ENCODE results near the gene ALG1.
A peak's percentile ranks its signal among the peaks of the same experiment; 100 is the strongest.
"Not testable (repeated sequence)": the region's sequence is repeated elsewhere in the genome, so short reads cannot be mapped to it uniquely, and the experiment has no call there.

ALG1 gene

DNA sequence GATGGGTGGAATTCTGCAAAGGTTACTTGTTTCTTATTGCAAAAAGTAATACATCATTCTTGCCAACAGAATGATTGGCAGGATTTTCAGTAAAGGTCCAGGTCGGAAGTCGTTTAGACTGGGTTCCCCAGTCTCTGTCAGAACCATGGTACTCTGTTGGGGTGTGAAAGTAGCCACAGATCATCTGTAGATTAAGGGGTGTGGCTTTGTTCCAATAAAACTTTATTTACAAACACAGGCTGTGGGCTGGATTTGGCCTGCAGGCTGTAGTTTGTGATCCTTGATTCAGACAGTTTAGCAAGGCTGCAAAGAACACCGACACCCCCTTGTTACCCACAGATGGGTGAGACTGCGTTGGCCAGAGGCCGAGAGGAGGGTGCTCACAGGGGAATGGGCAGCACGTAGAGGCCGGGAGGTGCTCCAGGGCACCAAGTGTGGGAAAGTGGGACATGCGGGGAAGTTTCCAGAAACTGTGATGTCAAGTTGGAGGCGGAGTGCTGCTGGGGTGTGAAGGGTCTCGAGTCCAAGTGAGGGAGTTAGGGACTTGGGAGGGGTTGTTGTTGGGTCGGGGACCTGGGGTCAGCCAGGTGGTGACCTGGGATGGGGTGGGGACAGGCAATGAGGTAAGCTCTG lies 12.6 kb downstream of the ALG1 start:
- in situ Hi-C loops (cut with MboI; ENCODE audit: low pct_unique_long_range_greater_than_20kb, low sequenced_read_pairs, unreplicated experiment): not testable (repeated sequence)

GRCh38 chr16:5084802-5085201 lies 13.2 kb downstream of the ALG1 start:
- TF ChIP-seq, protein P1, sequence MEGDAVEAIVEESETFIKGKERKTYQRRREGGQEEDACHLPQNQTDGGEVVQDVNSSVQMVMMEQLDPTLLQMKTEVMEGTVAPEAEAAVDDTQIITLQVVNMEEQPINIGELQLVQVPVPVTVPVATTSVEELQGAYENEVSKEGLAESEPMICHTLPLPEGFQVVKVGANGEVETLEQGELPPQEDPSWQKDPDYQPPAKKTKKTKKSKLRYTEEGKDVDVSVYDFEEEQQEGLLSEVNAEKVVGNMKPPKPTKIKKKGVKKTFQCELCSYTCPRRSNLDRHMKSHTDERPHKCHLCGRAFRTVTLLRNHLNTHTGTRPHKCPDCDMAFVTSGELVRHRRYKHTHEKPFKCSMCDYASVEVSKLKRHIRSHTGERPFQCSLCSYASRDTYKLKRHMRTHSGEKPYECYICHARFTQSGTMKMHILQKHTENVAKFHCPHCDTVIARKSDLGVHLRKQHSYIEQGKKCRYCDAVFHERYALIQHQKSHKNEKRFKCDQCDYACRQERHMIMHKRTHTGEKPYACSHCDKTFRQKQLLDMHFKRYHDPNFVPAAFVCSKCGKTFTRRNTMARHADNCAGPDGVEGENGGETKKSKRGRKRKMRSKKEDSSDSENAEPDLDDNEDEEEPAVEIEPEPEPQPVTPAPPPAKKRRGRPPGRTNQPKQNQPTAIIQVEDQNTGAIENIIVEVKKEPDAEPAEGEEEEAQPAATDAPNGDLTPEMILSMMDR (IDR thresholded peaks at IDR 0.05; ENCODE audit: extremely low read depth, insufficient read depth, missing control alignments): peak; percentile 89
- in situ Hi-C loops (cut with MboI; ENCODE audit: low pct_unique_long_range_greater_than_20kb, low sequenced_read_pairs, unreplicated experiment): not testable (repeated sequence)
- peak; percentile 72 for DNase-seq (ENCODE audit: low spot score)

More for the DNA sequence above, 12.6 kb downstream of the ALG1 start:
- DNase-seq (ENCODE audit: low spot score): not testable (repeated sequence)

GRCh38 chr16:5085716-5086115 lies 14.1 kb downstream of the ALG1 start:
- in situ Hi-C loops (cut with MboI; ENCODE audit: low pct_unique_long_range_greater_than_20kb, low sequenced_read_pairs, unreplicated experiment); DNase-seq (ENCODE audit: low spot score): not testable (repeated sequence)

GRCh38 chr16:5088086-5088790 lies 16.6 kb downstream of the ALG1 start:
- in situ Hi-C loops (cut with MboI; ENCODE audit: low pct_unique_long_range_greater_than_20kb, low sequenced_read_pairs, unreplicated experiment); DNase-seq (ENCODE audit: low spot score): not testable (repeated sequence)

DNA sequence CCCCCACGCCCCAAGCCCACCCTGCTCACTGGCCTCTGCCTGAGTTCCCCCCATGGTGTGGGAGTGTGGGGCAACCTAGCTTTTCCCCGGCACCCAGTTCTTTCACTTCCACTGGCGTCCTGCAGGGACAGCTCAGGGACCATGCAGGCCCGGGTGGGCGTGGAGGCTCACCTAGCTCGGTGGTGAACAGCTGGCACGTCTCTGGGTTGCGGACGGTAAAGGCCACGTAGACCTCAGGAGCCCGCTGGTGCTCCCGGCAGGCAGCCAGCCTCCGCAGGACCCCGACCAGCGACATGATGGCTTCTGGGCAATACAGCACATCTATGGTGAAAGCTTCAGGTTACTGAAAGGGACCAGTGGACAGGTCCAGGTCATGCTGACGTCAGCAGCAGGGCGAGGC lies 17.3 kb downstream of the ALG1 start:
- DNase-seq (ENCODE audit: low spot score); in situ Hi-C loops (cut with MboI; ENCODE audit: low pct_unique_long_range_greater_than_20kb, low sequenced_read_pairs, unreplicated experiment): not testable (repeated sequence)

DNA sequence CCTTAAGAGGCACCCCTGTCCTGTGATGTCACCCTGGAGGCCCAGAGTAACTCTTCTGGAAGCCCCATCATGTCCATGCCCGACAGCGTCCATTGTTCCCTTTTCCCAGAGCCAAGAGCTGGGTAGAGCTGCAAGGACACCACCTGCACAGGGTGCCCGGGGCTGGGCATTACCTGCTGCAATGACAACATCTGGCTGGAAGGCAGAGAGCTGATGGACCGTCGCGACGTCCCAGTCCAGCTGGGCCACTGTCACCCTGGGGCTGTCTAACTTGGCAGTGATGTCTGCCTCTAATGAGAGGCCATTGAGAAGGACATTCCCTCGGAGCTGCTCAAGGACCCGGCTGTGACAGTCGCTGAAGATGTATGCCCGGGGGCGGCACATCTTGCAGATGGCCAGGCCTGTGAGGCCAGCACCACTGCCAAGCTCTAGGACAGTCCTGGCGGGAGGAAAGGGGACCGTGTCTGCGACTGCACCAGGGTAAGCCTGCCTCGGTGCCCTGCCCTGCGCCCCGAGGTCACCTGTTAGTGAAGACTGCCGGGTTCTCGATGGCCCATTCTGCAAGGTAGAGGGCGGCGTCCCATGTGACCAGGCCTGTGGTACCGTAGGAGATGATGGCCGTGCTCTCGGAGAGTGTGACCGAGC lies 18.4 kb downstream of the ALG1 start:
- in situ Hi-C loops (cut with MboI; ENCODE audit: low pct_unique_long_range_greater_than_20kb, low sequenced_read_pairs, unreplicated experiment); DNase-seq (ENCODE audit: low spot score): not testable (repeated sequence)

DNA sequence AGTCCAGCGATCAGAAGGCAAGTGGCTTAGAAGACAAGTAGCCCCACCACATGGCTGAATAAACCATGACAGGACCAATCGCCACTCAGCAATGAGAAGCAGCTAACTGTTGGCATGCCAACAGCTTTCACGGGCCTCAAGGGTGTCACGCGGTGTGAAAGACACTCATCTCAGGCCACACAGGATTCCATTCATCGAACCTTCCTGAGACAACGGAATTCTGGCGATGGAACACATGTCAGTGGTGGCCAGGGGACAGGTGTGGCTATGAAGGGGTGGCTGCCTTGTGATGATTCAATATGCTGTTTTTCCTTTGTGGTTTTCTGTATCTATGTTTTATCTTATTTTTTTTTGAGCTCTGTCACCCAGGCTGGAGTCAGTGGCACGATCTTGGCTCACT lies 18.9 kb downstream of the ALG1 start:
- in situ Hi-C loops (cut with MboI; ENCODE audit: low pct_unique_long_range_greater_than_20kb, low sequenced_read_pairs, unreplicated experiment); DNase-seq (ENCODE audit: low spot score): not testable (repeated sequence)

DNA sequence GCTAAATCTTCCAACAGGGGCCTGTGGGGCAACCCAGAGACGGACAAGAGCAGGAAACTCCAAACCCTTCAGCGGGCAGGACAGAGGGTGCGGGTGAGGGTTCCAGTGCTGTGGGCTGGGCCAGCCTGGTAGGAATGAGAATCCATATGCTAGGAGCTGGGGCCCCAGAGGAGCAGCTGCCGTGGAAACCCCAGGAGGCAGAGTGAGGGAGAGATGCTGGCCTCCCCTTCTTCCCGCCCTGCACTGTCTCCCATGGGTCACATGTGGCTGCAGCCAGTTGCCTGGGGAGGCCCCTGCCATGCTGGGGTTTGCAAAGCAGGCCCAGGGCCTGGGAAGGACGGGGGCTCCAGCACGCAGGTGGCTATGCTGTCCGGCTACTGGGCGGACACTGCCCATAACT lies 21.4 kb downstream of the ALG1 start:
- in situ Hi-C loops (cut with MboI; ENCODE audit: low pct_unique_long_range_greater_than_20kb, low sequenced_read_pairs, unreplicated experiment); DNase-seq (ENCODE audit: low spot score): not testable (repeated sequence)

GRCh38 chr16:5093746-5094145 lies 22.1 kb downstream of the ALG1 start:
- in situ Hi-C loops (cut with MboI; ENCODE audit: low pct_unique_long_range_greater_than_20kb, low sequenced_read_pairs, unreplicated experiment); DNase-seq (ENCODE audit: low spot score): not testable (repeated sequence)

- in situ Hi-C loops (cut with MboI; ENCODE audit: low pct_unique_long_range_greater_than_20kb, low sequenced_read_pairs, unreplicated experiment); DNase-seq (ENCODE audit: low spot score): not testable (repeated sequence)
Measured at GRCh38 chr16:5095145-5095830, 23.6 kb downstream of the ALG1 start.

GRCh38 chr16:5096437-5097060 lies 24.9 kb downstream of the ALG1 start:
- in situ Hi-C loops (cut with MboI; ENCODE audit: low pct_unique_long_range_greater_than_20kb, low sequenced_read_pairs, unreplicated experiment); DNase-seq (ENCODE audit: low spot score): not testable (repeated sequence)

DNA sequence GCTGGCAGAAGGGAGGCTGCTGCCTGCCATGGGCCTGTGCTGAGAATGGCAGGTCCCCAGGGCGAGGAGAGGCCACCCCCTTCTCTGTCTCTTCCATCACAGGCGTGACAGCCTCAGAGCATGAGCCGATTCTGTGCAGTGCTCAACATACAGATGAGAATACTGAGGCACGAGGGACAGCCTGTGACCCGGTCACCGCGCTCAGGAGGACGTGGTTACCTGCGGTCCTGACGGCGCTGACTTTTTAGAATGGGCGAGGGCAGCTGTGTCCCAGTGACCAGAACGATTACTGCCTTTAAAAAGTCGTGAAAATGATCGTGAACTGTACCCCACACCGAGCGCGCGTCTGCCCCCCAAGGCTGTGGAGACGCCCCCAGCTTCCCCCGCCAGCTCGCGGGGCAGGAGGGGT lies 25.4 kb downstream of the ALG1 start:
- in situ Hi-C loops (cut with MboI; ENCODE audit: low pct_unique_long_range_greater_than_20kb, low sequenced_read_pairs, unreplicated experiment): not testable (repeated sequence)

GRCh38 chr16:5097470-5098220 lies 26.0 kb downstream of the ALG1 start, which contains the start of gene EEF2KMT:
EEF2KMT (minus strand) TSS chr16:5097795; CDS start chr16:5097739, 56 bp downstream.
- in situ Hi-C loops (cut with MboI; ENCODE audit: low pct_unique_long_range_greater_than_20kb, low sequenced_read_pairs, unreplicated experiment): not testable (repeated sequence)
- peak; percentile 91 for DNase-seq (ENCODE audit: low spot score)

More for the DNA sequence above, 25.4 kb downstream of the ALG1 start:
- peak; percentile 11 for DNase-seq (ENCODE audit: low spot score)

DNA sequence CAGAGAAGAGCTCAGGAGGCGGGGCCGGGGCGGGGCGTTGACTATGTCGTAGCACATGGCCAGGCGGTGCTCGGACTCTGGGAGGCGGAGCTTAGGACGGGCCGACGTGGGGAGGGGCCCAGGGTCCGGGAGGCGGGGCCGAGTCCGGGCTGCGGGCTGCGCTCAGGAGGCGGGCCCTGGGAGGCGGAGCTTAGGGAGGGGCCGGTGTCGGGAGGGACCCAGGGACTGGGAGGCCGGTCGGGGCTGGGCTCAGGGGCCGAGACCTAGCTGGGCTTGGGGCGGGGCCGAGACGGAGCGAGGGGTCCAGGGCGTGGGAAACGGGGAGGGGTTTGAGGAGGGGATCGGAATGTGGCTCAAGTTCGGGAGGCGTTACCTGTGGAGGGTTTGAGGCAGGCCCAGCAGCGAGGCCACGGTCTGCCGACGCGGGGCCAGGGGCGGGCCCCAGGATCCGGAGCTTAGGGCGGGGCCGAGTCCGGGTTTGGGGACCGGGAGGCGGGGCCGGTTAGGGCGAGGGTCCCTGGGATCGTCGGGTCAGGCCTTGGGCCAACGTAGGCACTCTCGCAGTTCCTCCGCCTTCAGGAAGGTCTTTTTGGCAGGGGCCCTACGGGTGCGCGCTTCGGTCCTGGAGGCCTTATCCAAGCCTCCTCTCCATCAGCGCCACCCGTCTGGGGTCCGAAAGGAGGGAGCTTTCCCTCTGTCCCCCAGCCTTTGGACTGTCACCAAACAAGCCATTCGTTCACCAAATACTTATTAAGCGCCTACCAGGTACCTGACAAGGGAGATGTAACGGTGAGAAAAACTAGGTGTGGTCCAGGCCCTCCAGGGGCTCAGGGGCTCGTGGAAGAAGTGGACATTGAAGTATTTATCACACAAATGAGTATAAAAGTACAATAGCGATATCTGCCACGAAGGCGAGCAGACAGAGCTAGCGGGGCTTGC lies 26.8 kb downstream of the ALG1 start:
- peak; percentile 24 for DNase-seq (ENCODE audit: low spot score)
- in situ Hi-C loops (cut with MboI; ENCODE audit: low pct_unique_long_range_greater_than_20kb, low sequenced_read_pairs, unreplicated experiment): not testable (repeated sequence)

All from GM13977 (cell line).